Colonic mucosa (tissue), 4 donors: ENCODE results near the gene GNLY. TPM values are rescaled to one million over a fixed set of nuclear protein-coding genes. Genes with fewer than 3 reads are reported as not detected.

Experiments used
- DNase-seq: peaks from one replicate; pipeline ENCODE4 v3.0.0-alpha.2; 2020
- H3K27ac ChIP-seq: fragments of 200-600 bp; one replicate; pipeline ENCODE4 v1.8.0; 2021
- H3K27me3 ChIP-seq: fragments of 200-600 bp; one replicate; pipeline ENCODE4 v1.8.0; 2021
- H3K36me3 ChIP-seq: fragments of 200-600 bp; one replicate; pipeline ENCODE4 v1.8.0; 2021
- H3K4me1 ChIP-seq: fragments of 200-600 bp; one replicate; pipeline ENCODE4 v1.8.0; 2021; ENCODE audit warnings: mild to moderate bottlenecking
- H3K4me3 ChIP-seq: fragments of 200-600 bp; one replicate; pipeline ENCODE4 v1.8.0; 2021
- H3K9ac ChIP-seq, 2 donors: one replicate each; pipeline ENCODE4 v1.7.0; 2013; ENCODE audit warnings: control low read depth in 2 of 2, low read depth in 2 of 2, low read length in 2 of 2
- H3K9me3 ChIP-seq: fragments of 200-600 bp; one replicate; pipeline ENCODE4 v1.8.0; 2021
- intact Hi-C: fragments of 100-400 bp; cut with DNase I; formaldehyde crosslinking; loops from one replicate; pipeline ENCODE4 v1.14.1; 2022
- total RNA-seq, 2 donors: library from RNA; stranded (reverse); fragmentation: NEBNext Ultra II Directional in 1 of 2; extraction: Animal tissue kit (Norgen Biotek cat#: 25700) in 1 of 2; gene quantifications; one replicate each; pipeline ENCODE4 v1.2.1, GENCODE V29; 2021
- TF ChIP-seq, protein P1 (sequence below): fragments of 200-600 bp; IDR thresholded peaks from one replicate; pipeline ENCODE4 v1.8.0; 2022; ENCODE audit warnings: antibody characterized with exemption, mild to moderate bottlenecking
- donor health status: healthy.
- donor health status: DM: no; HTN: no; CAD: no.
- donor health status: DM: no; HTN: no; CAD: no.

The GNLY gene
- total RNA-seq, 2 donors from 2014 or later, result 0.32 to 4.7 TPM

DNA sequence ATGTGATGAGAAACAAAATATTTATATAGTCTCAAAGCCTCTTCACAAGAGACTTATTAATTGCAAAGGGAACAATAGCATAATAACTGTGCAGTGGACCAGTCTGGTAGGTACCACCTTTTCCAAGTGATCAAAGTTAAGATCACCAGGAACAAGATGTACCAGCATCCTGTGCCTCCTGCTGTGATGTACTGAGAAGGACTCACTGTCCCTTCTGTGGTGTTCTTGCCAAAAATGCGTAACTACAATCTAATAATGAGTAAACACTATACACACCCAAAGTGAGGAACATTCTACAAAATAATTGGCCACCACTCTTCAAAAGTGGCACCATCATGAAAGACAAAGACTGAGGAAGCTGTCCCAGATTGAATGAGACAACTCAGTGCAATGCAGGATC lies 14.5 kb downstream of the GNLY start:
- DNase-seq, result no peak
- H3K4me3 ChIP-seq, result no peak overlapping the region
- TF ChIP-seq, protein P1, sequence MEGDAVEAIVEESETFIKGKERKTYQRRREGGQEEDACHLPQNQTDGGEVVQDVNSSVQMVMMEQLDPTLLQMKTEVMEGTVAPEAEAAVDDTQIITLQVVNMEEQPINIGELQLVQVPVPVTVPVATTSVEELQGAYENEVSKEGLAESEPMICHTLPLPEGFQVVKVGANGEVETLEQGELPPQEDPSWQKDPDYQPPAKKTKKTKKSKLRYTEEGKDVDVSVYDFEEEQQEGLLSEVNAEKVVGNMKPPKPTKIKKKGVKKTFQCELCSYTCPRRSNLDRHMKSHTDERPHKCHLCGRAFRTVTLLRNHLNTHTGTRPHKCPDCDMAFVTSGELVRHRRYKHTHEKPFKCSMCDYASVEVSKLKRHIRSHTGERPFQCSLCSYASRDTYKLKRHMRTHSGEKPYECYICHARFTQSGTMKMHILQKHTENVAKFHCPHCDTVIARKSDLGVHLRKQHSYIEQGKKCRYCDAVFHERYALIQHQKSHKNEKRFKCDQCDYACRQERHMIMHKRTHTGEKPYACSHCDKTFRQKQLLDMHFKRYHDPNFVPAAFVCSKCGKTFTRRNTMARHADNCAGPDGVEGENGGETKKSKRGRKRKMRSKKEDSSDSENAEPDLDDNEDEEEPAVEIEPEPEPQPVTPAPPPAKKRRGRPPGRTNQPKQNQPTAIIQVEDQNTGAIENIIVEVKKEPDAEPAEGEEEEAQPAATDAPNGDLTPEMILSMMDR, result no peak
- no peaks in the 10 kb centered on the region for H3K9me3 ChIP-seq
- no peaks in the 10 kb centered on the region for H3K4me1 ChIP-seq
- H3K27ac ChIP-seq, result no peak overlapping the region
- H3K9ac ChIP-seq, result no peak overlapping the region
- no peaks in the 10 kb centered on the region for H3K27me3 ChIP-seq
- intact Hi-C loops, result no loop called here
- no peaks in the 10 kb centered on the region for H3K36me3 ChIP-seq

- Histone ChIP-seq H3K27ac (no peak overlapping the region), H3K9me3 (no peaks in the 10 kb centered on the region), H3K4me3 (no peak overlapping the region), H3K9ac (no peak overlapping the region), H3K4me1 (no peaks in the 10 kb centered on the region), H3K36me3 (no peaks in the 10 kb centered on the region), H3K27me3 (no peaks in the 10 kb centered on the region)
- TF ChIP-seq, protein P1, result no peak
- intact Hi-C loops, result no loop called here
- DNase-seq, result no peak
These were observed 15.2 kb downstream of the GNLY start for GRCh38 chr2:85709401-85709811.

DNA sequence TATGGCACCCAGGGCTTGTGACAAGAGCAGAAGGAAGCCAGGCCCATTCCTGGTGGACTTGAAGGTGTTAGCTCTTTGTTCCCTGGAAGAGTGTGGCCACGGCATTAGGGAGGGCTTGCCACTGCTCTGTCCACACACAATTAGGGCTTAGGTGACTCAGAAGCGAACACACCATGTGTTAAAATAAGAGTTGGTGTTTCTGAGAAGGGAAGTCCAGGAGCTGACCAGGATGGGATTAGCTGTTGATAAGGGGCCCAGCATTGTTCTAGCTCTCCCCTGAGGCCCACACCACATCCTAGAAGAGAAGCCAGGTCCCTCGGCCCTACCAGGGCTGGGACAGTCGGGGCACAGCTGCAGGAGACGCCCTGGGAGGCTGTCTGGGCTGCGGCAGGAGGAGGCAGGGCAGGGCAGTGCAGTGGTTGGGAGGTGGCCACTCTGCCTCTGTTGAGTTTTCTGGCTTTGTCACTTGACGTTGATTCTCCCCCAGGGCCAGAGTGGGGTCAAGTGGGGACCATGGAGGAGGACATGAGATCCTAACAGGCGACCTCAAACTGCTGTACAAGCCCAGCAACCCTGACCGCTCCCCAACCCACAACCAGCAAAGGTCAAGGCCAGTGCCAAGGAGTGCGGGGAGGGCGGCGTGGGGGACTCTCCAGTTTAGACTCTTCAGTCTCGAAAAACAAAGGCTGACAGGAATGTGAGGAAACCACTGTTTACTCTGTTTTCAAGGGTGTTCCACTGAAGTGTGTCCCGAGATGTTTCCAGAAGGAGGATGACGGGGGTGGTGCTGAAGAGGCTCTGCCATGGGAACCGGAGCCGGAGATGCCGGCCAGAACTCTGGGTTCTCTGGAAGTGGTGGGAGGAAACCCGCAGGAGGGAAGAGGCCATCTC lies 16.8 kb downstream of the GNLY start:
- DNase-seq, result no peak
- no peaks in the 10 kb centered on the region for H3K4me1 ChIP-seq
- no peaks in the 10 kb centered on the region for H3K36me3 ChIP-seq
- no peak overlapping the region for H3K27ac ChIP-seq
- H3K9ac ChIP-seq, result peak overlapping the region in 1 of 2 donors; percentile 15
- no peak overlapping the region for H3K4me3 ChIP-seq
- TF ChIP-seq, protein P1, result no peak
- H3K27me3 ChIP-seq, result no peaks in the 10 kb centered on the region
- intact Hi-C loops, result no loop called here
- no peaks in the 10 kb centered on the region for H3K9me3 ChIP-seq

GRCh38 chr2:85711578-85712060 lies 17.5 kb downstream of the GNLY start:
- TF ChIP-seq, protein P1, result no peak
- intact Hi-C loops, result no loop called here
- DNase-seq, result no peak
- Histone ChIP-seq H3K9me3 (no peaks in the 10 kb centered on the region), H3K27ac (no peak overlapping the region), H3K36me3 (no peaks in the 10 kb centered on the region), H3K4me1 (no peaks in the 10 kb centered on the region), H3K27me3 (no peaks in the 10 kb centered on the region), H3K9ac (no peak overlapping the region), H3K4me3 (no peak overlapping the region)

- Histone ChIP-seq H3K9ac (no peak overlapping the region), H3K9me3 (no peaks in the 10 kb centered on the region), H3K36me3 (no peaks in the 10 kb centered on the region), H3K4me1 (no peaks in the 10 kb centered on the region), H3K27ac (no peak overlapping the region), H3K27me3 (no peaks in the 10 kb centered on the region), H3K4me3 (no peak overlapping the region)
- intact Hi-C loops, result no loop called here
- TF ChIP-seq, protein P1, result no peak
- no peak for DNase-seq
These were observed 18.2 kb downstream of the GNLY start for GRCh38 chr2:85712336-85712735.
